Neural cell (in vitro differentiated cells): ENCODE results near the gene FERD3L. TPM values are rescaled to one million over a fixed set of nuclear protein-coding genes. Genes with fewer than 3 reads are reported as not detected.

Experiments
- H2AFZ ChIP-seq: fragments of 200-600, 300-800 bp; sonication (generic), shearing (Covaris generic); 2 replicates; pipeline ENCODE4 v1.6.0; 2014; ENCODE audit warnings: low read depth, mild to moderate bottlenecking, antibody characterized with exemption, low read length, moderate library complexity
- H3F3A ChIP-seq: fragments of 200-600 bp; shearing (Covaris generic); 2 replicates; pipeline ENCODE4 v1.6.1; 2016; ENCODE audit warnings: mild to moderate bottlenecking, moderate library complexity, mixed read lengths, antibody characterized with exemption, low read length; ENCODE audit not compliant: insufficient read depth, poor library complexity, severe bottlenecking
- H3K27ac ChIP-seq: fragments of 200-600, 300-800 bp; sonication (generic), shearing (Covaris generic); 2 replicates; pipeline ENCODE4 v1.5.1; 2014; ENCODE audit warnings: mild to moderate bottlenecking, low read length, moderate library complexity
- H3K27me3 ChIP-seq: fragments of 300-800, 200-600 bp; sonication (generic), shearing (Covaris generic); 2 replicates; pipeline ENCODE4 v1.6.0; 2014; ENCODE audit warnings: mild to moderate bottlenecking, low read depth, low read length, moderate library complexity; ENCODE audit not compliant: insufficient read depth
- H3K36me3 ChIP-seq: fragments of 300-800, 200-600 bp; sonication (generic), shearing (Covaris generic); 2 replicates; pipeline ENCODE4 v1.5.1; 2014; ENCODE audit warnings: mild to moderate bottlenecking, antibody characterized with exemption, low read length, moderate library complexity; ENCODE audit not compliant: insufficient read depth
- H3K4me2 ChIP-seq: fragments of 300-800, 200-600 bp; sonication (generic), shearing (Covaris generic); 2 replicates; pipeline ENCODE4 v1.6.0; 2014; ENCODE audit warnings: mild to moderate bottlenecking, low read length
- H3K4me3 ChIP-seq: fragments of 300-800, 200-600 bp; sonication (generic), shearing (Covaris generic); 2 replicates; pipeline ENCODE4 v1.5.1; 2014; ENCODE audit warnings: mild to moderate bottlenecking, low read length, moderate library complexity
- H3K79me2 ChIP-seq: fragments of 200-600 bp; shearing (Covaris generic); replicated peaks from 2 replicates; pipeline ENCODE4 v1.6.0; 2014; ENCODE audit warnings: mild to moderate bottlenecking, low read length, moderate library complexity; ENCODE audit not compliant: insufficient read depth
- H3K9ac ChIP-seq: fragments of 300-800, 200-600 bp; sonication (generic), shearing (Covaris generic); 2 replicates; pipeline ENCODE4 v1.6.1; 2016; ENCODE audit warnings: mild to moderate bottlenecking, low read length, mixed read lengths
- H3K9me2 ChIP-seq: fragments of 200-600 bp; shearing (Covaris generic); 2 replicates; pipeline ENCODE4 v1.6.1; 2016; ENCODE audit warnings: mild to moderate bottlenecking, low read length, mixed read lengths; ENCODE audit not compliant: insufficient read depth
- H3K9me3 ChIP-seq: fragments of 200-600, 300-800 bp; sonication (generic), shearing (Covaris generic); 2 replicates; pipeline ENCODE4 v1.6.1; 2016; ENCODE audit warnings: mild to moderate bottlenecking, mixed run types, low read length, moderate library complexity, mixed read lengths
- H4K20me1 ChIP-seq: fragments of 200-600 bp; shearing (Covaris generic); 2 replicates; pipeline ENCODE4 v1.6.1; 2016; ENCODE audit warnings: mild to moderate bottlenecking, mixed run types; ENCODE audit not compliant: insufficient read depth
- EP300 ChIP-seq: fragments of 450-650 bp; conservative IDR thresholded peaks from 2 replicates; pipeline ENCODE4 v1.6.1; 2014; ENCODE audit warnings: antibody characterized with exemption, mild to moderate bottlenecking, moderate library complexity; ENCODE audit not compliant: poor library complexity, severe bottlenecking
- EZH2 ChIP-seq: fragments of 200-600, 300-800 bp; shearing (Covaris generic), sonication (generic); IDR thresholded peaks from 2 replicates; pipeline ENCODE4 v1.6.1; 2014; ENCODE audit warnings: antibody characterized with exemption, low read length, borderline replicate concordance, mild to moderate bottlenecking; ENCODE audit not compliant: insufficient read depth, poor library complexity, severe bottlenecking
- MXI1 ChIP-seq: fragments of 450-650 bp; conservative IDR thresholded peaks from 2 replicates; pipeline ENCODE4 v1.6.1; 2014; ENCODE audit warnings: antibody characterized with exemption, mild to moderate bottlenecking; ENCODE audit not compliant: poor library complexity, severe bottlenecking
- POLR2AphosphoS5 ChIP-seq: IDR thresholded peaks from 2 replicates; pipeline ENCODE4 v1.6.1; 2012
- RAD21 ChIP-seq: fragments of 450-650 bp; conservative IDR thresholded peaks from 2 replicates; pipeline ENCODE4 v1.6.1; 2014; ENCODE audit warnings: antibody characterized with exemption, mild to moderate bottlenecking, moderate library complexity
- REST ChIP-seq: IDR thresholded peaks from 2 replicates; pipeline ENCODE4 v1.6.1; 2012; ENCODE audit warnings: borderline replicate concordance
- SMC3 ChIP-seq: fragments of 450-650 bp; conservative IDR thresholded peaks from 2 replicates; pipeline ENCODE4 v1.6.1; 2014; ENCODE audit warnings: antibody characterized with exemption, mild to moderate bottlenecking, moderate library complexity; ENCODE audit not compliant: poor library complexity
- TAF1 ChIP-seq: IDR thresholded peaks from 2 replicates; pipeline ENCODE4 v1.6.1; 2012; ENCODE audit warnings: low read depth
- polyA plus RNA-seq: library from polyadenylated mRNA; depleted of rRNA; stranded (reverse); fragments of >200 nt; gene quantifications from 2 replicates; pipeline ENCODE4 v1.2.3, GENCODE V29; 2014
- TF ChIP-seq, protein P1 (sequence below): fragments of 450-650 bp; IDR thresholded peaks from 2 replicates; pipeline ENCODE4 v1.5.1; 2014; ENCODE audit warnings: antibody characterized with exemption, mild to moderate bottlenecking, moderate library complexity; ENCODE audit not compliant: poor library complexity, severe bottlenecking

Gene FERD3L
- polyA plus RNA-seq, 1 donor from 2014 or later, result not detected

- Histone ChIP-seq H3K9me3 (no peaks in the 10 kb centered on the region), H3K9ac (no peak overlapping the region), H3K27ac (no peak overlapping the region), H3K79me2 (no peaks in the 10 kb centered on the region), H3K4me2 (no peak overlapping the region), H3K9me2 (no peaks in the 10 kb centered on the region), H4K20me1 (no peaks in the 10 kb centered on the region), H3F3A (no peaks in the 10 kb centered on the region), H3K4me3 (no peak overlapping the region), H2AFZ (no peak overlapping the region), H3K27me3 (peaks cover 5% of the 10 kb centered on the region), H3K36me3 (no peaks in the 10 kb centered on the region)
- TF ChIP-seq TAF1 (no peak), EP300 (no peak), REST (no peak), POLR2AphosphoS5 (no peak), MXI1 (no peak), EZH2 (no peak), SMC3 (no peak), RAD21 (no peak)
- TF ChIP-seq, protein P1, sequence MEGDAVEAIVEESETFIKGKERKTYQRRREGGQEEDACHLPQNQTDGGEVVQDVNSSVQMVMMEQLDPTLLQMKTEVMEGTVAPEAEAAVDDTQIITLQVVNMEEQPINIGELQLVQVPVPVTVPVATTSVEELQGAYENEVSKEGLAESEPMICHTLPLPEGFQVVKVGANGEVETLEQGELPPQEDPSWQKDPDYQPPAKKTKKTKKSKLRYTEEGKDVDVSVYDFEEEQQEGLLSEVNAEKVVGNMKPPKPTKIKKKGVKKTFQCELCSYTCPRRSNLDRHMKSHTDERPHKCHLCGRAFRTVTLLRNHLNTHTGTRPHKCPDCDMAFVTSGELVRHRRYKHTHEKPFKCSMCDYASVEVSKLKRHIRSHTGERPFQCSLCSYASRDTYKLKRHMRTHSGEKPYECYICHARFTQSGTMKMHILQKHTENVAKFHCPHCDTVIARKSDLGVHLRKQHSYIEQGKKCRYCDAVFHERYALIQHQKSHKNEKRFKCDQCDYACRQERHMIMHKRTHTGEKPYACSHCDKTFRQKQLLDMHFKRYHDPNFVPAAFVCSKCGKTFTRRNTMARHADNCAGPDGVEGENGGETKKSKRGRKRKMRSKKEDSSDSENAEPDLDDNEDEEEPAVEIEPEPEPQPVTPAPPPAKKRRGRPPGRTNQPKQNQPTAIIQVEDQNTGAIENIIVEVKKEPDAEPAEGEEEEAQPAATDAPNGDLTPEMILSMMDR, result no peak
Measured at GRCh38 chr7:19097165-19098055, 47.8 kb downstream of the FERD3L start.

DNA sequence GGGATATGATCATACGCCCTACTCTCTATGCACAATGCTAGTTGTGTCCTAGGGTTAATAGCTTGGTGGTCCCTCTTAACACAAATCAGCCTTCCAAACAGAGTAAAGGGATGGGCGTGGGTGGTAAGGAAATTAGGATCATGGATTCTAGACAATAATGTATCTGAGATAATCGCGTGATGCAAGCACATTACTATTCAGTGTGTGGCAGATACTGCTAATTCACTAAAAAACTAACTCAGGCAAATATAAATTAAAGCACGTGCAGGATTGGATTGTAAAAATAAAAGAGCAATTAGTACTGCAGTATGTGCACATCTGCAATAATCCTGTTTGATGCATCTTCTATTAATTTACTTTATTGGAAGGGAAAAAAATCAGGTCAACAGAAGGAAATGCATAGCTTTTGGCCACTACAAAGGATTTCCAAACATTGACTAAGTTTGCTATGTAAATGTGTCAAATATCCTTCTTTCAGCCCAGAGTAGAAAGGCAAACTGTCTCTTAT, 49.8 kb downstream of the FERD3L start:
- H3K4me2 ChIP-seq, result no peak overlapping the region
- H3F3A ChIP-seq, result no peaks in the 10 kb centered on the region
- no peak overlapping the region for H3K27ac ChIP-seq
- no peak overlapping the region for H3K9ac ChIP-seq
- H3K36me3 ChIP-seq, result no peaks in the 10 kb centered on the region
- H3K9me2 ChIP-seq, result no peaks in the 10 kb centered on the region
- no peaks in the 10 kb centered on the region for H3K79me2 ChIP-seq
- peaks cover 4% of the 10 kb centered on the region for H3K27me3 ChIP-seq
- TF ChIP-seq EZH2 (no peak), RAD21 (no peak), MXI1 (no peak), REST (no peak), EP300 (no peak), POLR2AphosphoS5 (no peak), SMC3 (no peak), TAF1 (no peak)
- TF ChIP-seq, protein P1, result no peak
- no peaks in the 10 kb centered on the region for H4K20me1 ChIP-seq
- no peak overlapping the region for H3K4me3 ChIP-seq
- no peak overlapping the region for H2AFZ ChIP-seq
- no peaks in the 10 kb centered on the region for H3K9me3 ChIP-seq
